A673 (cell line): ENCODE measurements around the gene CERK.

Experiments
- EZH2 ChIP-seq: fragments of 200-600 bp; sonication (generic); IDR thresholded peaks from 2 replicates; pipeline ENCODE4 v1.6.1; 2017; ENCODE audit warnings: borderline replicate concordance, low read depth, mild to moderate bottlenecking, mixed read lengths, antibody characterized with exemption, low read length; ENCODE audit not compliant: poor library complexity, severe bottlenecking
- TF ChIP-seq, protein P1 (sequence below): fragments of 300-800, 200-600 bp; sonication (generic); conservative IDR thresholded peaks from 2 replicates; pipeline ENCODE4 v1.5.1; 2017; ENCODE audit warnings: low read depth, mild to moderate bottlenecking, antibody characterized with exemption, low read length, moderate library complexity, mixed read lengths

GRCh38 chr22:46740910-46741780 is 3.1 kb upstream of the CERK start:
- TF ChIP-seq, protein P1, sequence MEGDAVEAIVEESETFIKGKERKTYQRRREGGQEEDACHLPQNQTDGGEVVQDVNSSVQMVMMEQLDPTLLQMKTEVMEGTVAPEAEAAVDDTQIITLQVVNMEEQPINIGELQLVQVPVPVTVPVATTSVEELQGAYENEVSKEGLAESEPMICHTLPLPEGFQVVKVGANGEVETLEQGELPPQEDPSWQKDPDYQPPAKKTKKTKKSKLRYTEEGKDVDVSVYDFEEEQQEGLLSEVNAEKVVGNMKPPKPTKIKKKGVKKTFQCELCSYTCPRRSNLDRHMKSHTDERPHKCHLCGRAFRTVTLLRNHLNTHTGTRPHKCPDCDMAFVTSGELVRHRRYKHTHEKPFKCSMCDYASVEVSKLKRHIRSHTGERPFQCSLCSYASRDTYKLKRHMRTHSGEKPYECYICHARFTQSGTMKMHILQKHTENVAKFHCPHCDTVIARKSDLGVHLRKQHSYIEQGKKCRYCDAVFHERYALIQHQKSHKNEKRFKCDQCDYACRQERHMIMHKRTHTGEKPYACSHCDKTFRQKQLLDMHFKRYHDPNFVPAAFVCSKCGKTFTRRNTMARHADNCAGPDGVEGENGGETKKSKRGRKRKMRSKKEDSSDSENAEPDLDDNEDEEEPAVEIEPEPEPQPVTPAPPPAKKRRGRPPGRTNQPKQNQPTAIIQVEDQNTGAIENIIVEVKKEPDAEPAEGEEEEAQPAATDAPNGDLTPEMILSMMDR, result no peak
- no peak for TF ChIP-seq EZH2
